Body of pancreas (tissue), 4 donors: ENCODE results near the gene MEFV. TPM values are rescaled to one million over a fixed set of nuclear protein-coding genes. Genes with fewer than 3 reads are reported as not detected.

Experiments
- ATAC-seq: fragments of 150-250 bp; one replicate; pipeline ENCODE4 v1.9.1; 2016
- DNase-seq, 4 donors: peaks; one replicate each; pipeline ENCODE4 v3.0.0-alpha.2; 2019
- H3K27ac ChIP-seq, 4 donors: fragments of 200-600 bp; sonication (generic); 1 replicate in 3 of 4; 2 replicates in 1 of 4; pipeline versions ENCODE4 v1.5.1 to v1.6.1; 2016 to 2019; ENCODE audit warnings: mild to moderate bottlenecking in 1 of 4, mixed read lengths in 1 of 4, moderate library complexity in 1 of 4
- H3K27me3 ChIP-seq, 2 donors: fragments of 200-600 bp; sonication (generic); one replicate each; pipeline ENCODE4 v1.6.0; 2016; ENCODE audit warnings: mild to moderate bottlenecking in 1 of 2
- H3K36me3 ChIP-seq, 2 donors: fragments of 200-600 bp; sonication (generic); replicated peaks in 1 of 2; 2 replicates each; pipeline ENCODE4 v1.5.1; 2016; ENCODE audit warnings: low read depth in 2 of 2; ENCODE audit not compliant: insufficient read depth in 1 of 2
- H3K4me1 ChIP-seq: fragments of 200-600 bp; sonication (generic); one replicate; pipeline ENCODE4 v1.6.0; 2016
- H3K4me3 ChIP-seq, 2 donors: fragments of 200-600 bp; sonication (generic); 1 replicate in 1 of 2; 2 replicates in 1 of 2; pipeline ENCODE4 v1.5.1; 2016 to 2019
- H3K9me3 ChIP-seq, 3 donors: fragments of 200-600 bp; sonication (generic); 1 replicate in 2 of 3; 2 replicates in 1 of 3; pipeline ENCODE4 v1.5.1; 2016
- CTCF ChIP-seq, 7 experiments: fragments of 450-650 bp in 4 of 7; fragments of 200-600 bp in 3 of 7; sonication (generic) in 3 of 7; IDR thresholded peaks; one replicate each; pipeline ENCODE4 v1.5.1; 2016 to 2019; ENCODE audit warnings: antibody characterized with exemption in 7 of 7
- POLR2A ChIP-seq, 3 donors: fragments of 450-650 bp; IDR thresholded peaks; one replicate each; pipeline ENCODE4 v1.6.1; 2016; ENCODE audit warnings: antibody characterized with exemption in 3 of 3, mild to moderate bottlenecking in 2 of 3
- WGBS, 2 donors: methylation state at CpG; one replicate each; pipeline ENCODE4 v1.1.5; 2017; 5-methylcytosine and 5-hydroxymethylcytosine counted together
- intact Hi-C: fragments of 100-400 bp; cut with DNase I; formaldehyde crosslinking; loops from one replicate; pipeline ENCODE4 v1.15.1; 2023
- total RNA-seq, 2 donors: library from RNA; depleted of rRNA; stranded (reverse); fragments of >200 nt; gene quantifications; one replicate each; pipeline ENCODE4 v1.1.0, GENCODE V29; 2016

MEFV gene
- total RNA-seq, 2 donors from 2014 or later: 0.78 to 0.99 TPM

- no peaks in the 10 kb centered on the region for H3K9me3 ChIP-seq
- no peak for TF ChIP-seq CTCF (IDR thresholded peaks at IDR 0.05)
- TF ChIP-seq POLR2A (IDR thresholded peaks at IDR 0.05): no peak
- ATAC-seq: no peak
- intact Hi-C loops: no loop called here
- no peak overlapping the region for H3K27ac ChIP-seq
- peaks cover 3 to 46% of the 10 kb centered on the region in 2 donors for H3K27me3 ChIP-seq
- peaks cover 11% of the 10 kb centered on the region for H3K4me1 ChIP-seq
- no peak overlapping the region for H3K4me3 ChIP-seq
- H3K36me3 ChIP-seq: no peaks in the 10 kb centered on the region
- DNase-seq: no peak
- 59 to 70% methylated on average over 28 to 49 of the region's 49 CpGs for whole genome bisulfite sequencing, 2 donors
These were observed 62.9 kb downstream of the MEFV start for GRCh38 chr16:3193221-3194212.

GRCh38 chr16:3192476-3193019 is 63.9 kb downstream of the MEFV start:
- TF ChIP-seq CTCF (IDR thresholded peaks at IDR 0.05): no peak
- TF ChIP-seq POLR2A (IDR thresholded peaks at IDR 0.05): no peak
- intact Hi-C loops: no loop called here
- H3K27ac ChIP-seq: no peak overlapping the region
- no peaks in the 10 kb centered on the region for H3K9me3 ChIP-seq
- ATAC-seq: no peak
- peaks cover 17% of the 10 kb centered on the region for H3K4me1 ChIP-seq
- H3K27me3 ChIP-seq: peaks cover 4 to 53% of the 10 kb centered on the region in 2 donors
- DNase-seq: no peak
- H3K36me3 ChIP-seq: no peaks in the 10 kb centered on the region
- no peak overlapping the region for H3K4me3 ChIP-seq
- WGBS, 2 donors: 39 to 46% methylated on average over 27 to 35 of the region's 36 CpGs

Other genes with a start within 250 kb of the MEFV start
- gene CLDN9, start 243.7 kb downstream of the MEFV start, total RNA-seq: 10 to 100 TPM in 1 of 2 donors, 1 to 10 TPM in 1; 4.7 to 11.2 TPM
- gene CLDN6, start 238.4 kb downstream of the MEFV start, total RNA-seq: under 1 TPM; 0.33 to 0.78 TPM
- gene TNFRSF12A, start 236.3 kb downstream of the MEFV start, total RNA-seq: 100 to 1,000 TPM; 132 to 229 TPM
- gene HCFC1R1, start 232.7 kb downstream of the MEFV start, total RNA-seq: 10 to 100 TPM in 1 of 2 donors, 1 to 10 TPM in 1; 6.9 to 15.3 TPM
- 10 to 100 TPM; 11.7 to 21.8 TPM for gene THOC6, start 232.6 kb downstream of the MEFV start, total RNA-seq
- gene BICDL2, start 219.7 kb downstream of the MEFV start, total RNA-seq: 100 to 1,000 TPM; 132 to 357 TPM
- under 1 TPM; under 0.01 to 0.99 TPM for gene MMP25, start 210.1 kb downstream of the MEFV start, total RNA-seq
- gene IL32, start 191.0 kb downstream of the MEFV start, total RNA-seq: 100 to 1,000 TPM; 184 to 238 TPM
- gene ZSCAN10, start 157.3 kb downstream of the MEFV start, total RNA-seq: not detected
- gene ZNF205, start 144.0 kb downstream of the MEFV start, total RNA-seq: 10 to 100 TPM; 14.2 to 20.0 TPM
- 10 to 100 TPM; 12.5 to 21.4 TPM for gene ZNF213, start 121.6 kb downstream of the MEFV start, total RNA-seq
- not detected for gene OR1F1, start 68.4 kb downstream of the MEFV start, total RNA-seq
- 1 to 10 TPM; 2.0 to 7.0 TPM for gene ZNF200, start 21.5 kb downstream of the MEFV start, total RNA-seq
- 10 to 100 TPM; 19.8 to 31.1 TPM for gene ZNF263, start 26.9 kb upstream of the MEFV start, total RNA-seq
- gene TIGD7, start 48.8 kb upstream of the MEFV start, total RNA-seq: 1 to 10 TPM; 2.6 to 4.6 TPM
- 10 to 100 TPM; 12.9 to 15.3 TPM for gene ZNF75A, start 48.9 kb upstream of the MEFV start, total RNA-seq
- not detected for gene OR2C1, start 99.3 kb upstream of the MEFV start, total RNA-seq
- 1 to 10 TPM; 4.0 to 7.3 TPM for gene ZSCAN32, start 144.4 kb upstream of the MEFV start, total RNA-seq
- gene ZNF174, start 144.6 kb upstream of the MEFV start, total RNA-seq: 10 to 100 TPM in 1 of 2 donors, 1 to 10 TPM in 1; 4.9 to 13.0 TPM
- gene ZNF597, start 186.9 kb upstream of the MEFV start, total RNA-seq: 1 to 10 TPM; 1.3 to 2.3 TPM
- gene NAA60, start 187.0 kb upstream of the MEFV start, total RNA-seq: 10 to 100 TPM; 28.3 to 36.3 TPM
- not detected for gene C16orf90, start 238.9 kb upstream of the MEFV start, total RNA-seq
- 10 to 100 TPM in 1 of 2 donors, 1 to 10 TPM in 1; 7.8 to 20.1 TPM for gene CLUAP1, start 244.4 kb upstream of the MEFV start, total RNA-seq